Mesothelial cell of epicardium (in vitro differentiated cells): Measurements from ENCODE around the gene TNRC18. TPM values are rescaled to one million over a fixed set of nuclear protein-coding genes. Genes with fewer than 3 reads are reported as not detected.
A peak's percentile ranks its signal among the peaks of the same experiment; 100 is the strongest.

Experiments used
- DNase-seq, 2 experiments: peaks; one replicate each; pipeline ENCODE4 v3.0.0; 2021; ENCODE audit warnings: low spot score in 2 of 2; ENCODE audit not compliant: unreplicated experiment in 2 of 2
- H3K27ac Mint-ChIP-seq: 2 replicates; pipeline ENCODE4 v1.8.0; 2021; ENCODE audit warnings: mixed read lengths
- H3K27me3 Mint-ChIP-seq: 2 replicates; pipeline ENCODE4 v1.8.0; 2021; ENCODE audit warnings: low read depth, mixed read lengths
- H3K36me3 Mint-ChIP-seq: 2 replicates; pipeline ENCODE4 v1.8.0; 2021; ENCODE audit warnings: mixed read lengths
- H3K4me1 Mint-ChIP-seq: 2 replicates; pipeline ENCODE4 v1.8.0; 2021; ENCODE audit warnings: mixed read lengths
- H3K4me3 Mint-ChIP-seq: 2 replicates; pipeline ENCODE4 v1.8.0; 2021; ENCODE audit warnings: mild to moderate bottlenecking, moderate library complexity, mixed read lengths
- H3K9me3 Mint-ChIP-seq: 2 replicates; pipeline ENCODE4 v1.8.0; 2021; ENCODE audit warnings: mixed read lengths
- CTCF ChIP-seq: fragments of 200-600 bp; sonication (generic); IDR thresholded peaks from one replicate; pipeline ENCODE4 v1.5.0; 2021; ENCODE audit warnings: antibody characterized with exemption; ENCODE audit not compliant: unreplicated experiment
- total RNA-seq: library from RNA; stranded (reverse); gene quantifications from 3 replicates; pipeline ENCODE4 v1.2.1, GENCODE V29; 2021

Gene TNRC18
- total RNA-seq, 1 donor from 2014 or later, result 171 TPM

- H3K9me3 Mint-ChIP-seq, result no peaks in the 10 kb centered on the region
- H3K4me3 Mint-ChIP-seq, result no peak overlapping the region
- peaks cover 14% of the 10 kb centered on the region for H3K4me1 Mint-ChIP-seq
- peaks cover 7% of the 10 kb centered on the region for H3K36me3 Mint-ChIP-seq
- H3K27me3 Mint-ChIP-seq, result no peaks in the 10 kb centered on the region
- no peak for TF ChIP-seq CTCF
- no peak for DNase-seq
- no peak overlapping the region for H3K27ac Mint-ChIP-seq
Measured at GRCh38 chr7:5380350-5381070, 43.1 kb downstream of the TNRC18 start.

- Mint-ChIP-seq H3K36me3 (peaks cover 4% of the 10 kb centered on the region), H3K27me3 (no peaks in the 10 kb centered on the region), H3K4me3 (no peak overlapping the region), H3K27ac (no peak overlapping the region), H3K4me1 (peaks cover 14% of the 10 kb centered on the region), H3K9me3 (no peaks in the 10 kb centered on the region)
- TF ChIP-seq CTCF, result no peak
- DNase-seq, result no peak
Measured at GRCh38 chr7:5379546-5379945, 44.1 kb downstream of the TNRC18 start.

- H3K36me3 Mint-ChIP-seq, result peaks cover 16% of the 10 kb centered on the region
- peaks cover 9% of the 10 kb centered on the region for H3K4me1 Mint-ChIP-seq
- no peak for DNase-seq
- H3K4me3 Mint-ChIP-seq, result no peak overlapping the region
- H3K27ac Mint-ChIP-seq, result no peak overlapping the region
- no peaks in the 10 kb centered on the region for H3K9me3 Mint-ChIP-seq
- no peaks in the 10 kb centered on the region for H3K27me3 Mint-ChIP-seq
- TF ChIP-seq CTCF, result no peak
Measured at GRCh38 chr7:5377816-5378215, 45.8 kb downstream of the TNRC18 start.

GRCh38 chr7:5377279-5377678 is 46.4 kb downstream of the TNRC18 start:
- DNase-seq, result no peak
- no peak overlapping the region for H3K4me3 Mint-ChIP-seq
- H3K36me3 Mint-ChIP-seq, result peaks cover 16% of the 10 kb centered on the region
- peaks cover 5% of the 10 kb centered on the region for H3K4me1 Mint-ChIP-seq
- no peaks in the 10 kb centered on the region for H3K9me3 Mint-ChIP-seq
- no peaks in the 10 kb centered on the region for H3K27me3 Mint-ChIP-seq
- H3K27ac Mint-ChIP-seq, result no peak overlapping the region
- no peak for TF ChIP-seq CTCF

GRCh38 chr7:5375925-5376324 is 47.7 kb downstream of the TNRC18 start:
- H3K27me3 Mint-ChIP-seq, result no peaks in the 10 kb centered on the region
- H3K4me3 Mint-ChIP-seq, result no peak overlapping the region
- TF ChIP-seq CTCF, result no peak
- H3K9me3 Mint-ChIP-seq, result no peaks in the 10 kb centered on the region
- no peak for DNase-seq
- peak overlapping the region; percentile 30 for H3K27ac Mint-ChIP-seq
- H3K4me1 Mint-ChIP-seq, result no peaks in the 10 kb centered on the region
- peaks cover 16% of the 10 kb centered on the region for H3K36me3 Mint-ChIP-seq
